ENCODE measurements around the gene KCNS3.
"Not testable (repeated sequence)": the region's sequence is repeated elsewhere in the genome, so short reads cannot be mapped to it uniquely, and the experiment has no call there.

Gene KCNS3

GRCh38 chr2:17933256-17933655 is 54.8 kb downstream of the KCNS3 start:
- no peak for DNase-seq
- intact Hi-C loops (cut with DNase I) = no loop called here

GRCh38 chr2:17934721-17935120 is 56.3 kb downstream of the KCNS3 start:
- no peak for DNase-seq
- intact Hi-C loops (cut with DNase I) = no loop called here

- no peak for DNase-seq
- intact Hi-C loops (cut with DNase I) = no loop called here
These were observed 56.9 kb downstream of the KCNS3 start for GRCh38 chr2:17935242-17935885.

- intact Hi-C loops (cut with DNase I) = no loop called here
These were observed 58.1 kb downstream of the KCNS3 start for GRCh38 chr2:17936599-17936998.

GRCh38 chr2:17940091-17940630 is 61.7 kb downstream of the KCNS3 start:
- intact Hi-C loops (cut with DNase I) = no loop called here
- DNase-seq = no peak

More at GRCh38 chr2:17936599-17936998, 58.1 kb downstream of the KCNS3 start:
- DNase-seq = no peak

- no peak for DNase-seq
- intact Hi-C loops (cut with DNase I) = no loop called here
These were observed 65.0 kb downstream of the KCNS3 start for GRCh38 chr2:17943444-17943843.

GRCh38 chr2:17947113-17947512 is 68.6 kb downstream of the KCNS3 start:
- intact Hi-C loops (cut with DNase I) = no loop called here
- no peak for DNase-seq

- DNase-seq = no peak
These were observed 71.5 kb downstream of the KCNS3 start for GRCh38 chr2:17950006-17950405.

GRCh38 chr2:17951563-17951962 is 73.1 kb downstream of the KCNS3 start:
- intact Hi-C loops (cut with DNase I) = no loop called here
- DNase-seq = no peak

More at GRCh38 chr2:17950006-17950405, 71.5 kb downstream of the KCNS3 start:
- intact Hi-C loops (cut with DNase I) = no loop called here

- intact Hi-C loops (cut with DNase I) = no loop called here
- DNase-seq = no peak
These were observed 80.1 kb downstream of the KCNS3 start for GRCh38 chr2:17958466-17959092.

- peak in 1 of 42 donors; percentile 9 for DNase-seq
- intact Hi-C loops (cut with DNase I) = no loop called here
These were observed 80.9 kb downstream of the KCNS3 start for GRCh38 chr2:17959356-17959755.

- no peak for DNase-seq
- intact Hi-C loops (cut with DNase I) = no loop called here
These were observed 81.4 kb downstream of the KCNS3 start for GRCh38 chr2:17959833-17960232.

- intact Hi-C loops (cut with DNase I) = no loop called here
These were observed 82.5 kb downstream of the KCNS3 start for GRCh38 chr2:17960925-17961324.

GRCh38 chr2:17961789-17962188 is 83.3 kb downstream of the KCNS3 start:
- intact Hi-C loops (cut with DNase I) = no loop called here
- no peak for DNase-seq

More at GRCh38 chr2:17960925-17961324, 82.5 kb downstream of the KCNS3 start:
- no peak for DNase-seq

GRCh38 chr2:17962876-17963275 is 84.4 kb downstream of the KCNS3 start:
- intact Hi-C loops (cut with DNase I) = no loop called here
- no peak for DNase-seq

GRCh38 chr2:17963571-17963970 is 85.1 kb downstream of the KCNS3 start:
- intact Hi-C loops (cut with DNase I); DNase-seq: not testable (repeated sequence)

GRCh38 chr2:17965196-17965595 is 86.7 kb downstream of the KCNS3 start:
- DNase-seq = no peak
- intact Hi-C loops (cut with DNase I) = no loop called here

GRCh38 chr2:17966798-17967197 is 88.3 kb downstream of the KCNS3 start:
- no peak for DNase-seq
- intact Hi-C loops (cut with DNase I) = no loop called here

- intact Hi-C loops (cut with DNase I) = no loop called here
- DNase-seq = no peak
These were observed 91.2 kb downstream of the KCNS3 start for GRCh38 chr2:17969661-17970060.

GRCh38 chr2:17971531-17972125 is 93.2 kb downstream of the KCNS3 start:
- DNase-seq = no peak
- intact Hi-C loops (cut with DNase I) = no loop called here
